Stomach (tissue), 9 donors: ENCODE results near the gene MMAA. TPM values are rescaled to one million over a fixed set of nuclear protein-coding genes. Genes with fewer than 3 reads are reported as not detected.

Source experiments
- DNase-seq, 2 donors: peaks; one replicate each; pipeline versions ENCODE4 v3.0.0 to v3.0.0-alpha.2; 2013 to 2019
- H3K27ac ChIP-seq, 5 donors: fragments of 200-600 bp in 4 of 5; sonication (generic) in 4 of 5; one replicate each; pipeline ENCODE4 v1.5.1; 2013 to 2019; ENCODE audit warnings: mild to moderate bottlenecking in 1 of 5, moderate library complexity in 1 of 5
- H3K27me3 ChIP-seq, 3 donors: fragments of 200-600 bp; sonication (generic); one replicate each; pipeline ENCODE4 v1.5.1; 2017 to 2019; ENCODE audit warnings: mixed run types in 1 of 3
- H3K36me3 ChIP-seq, 4 donors: fragments of 200-600 bp; sonication (generic); 1 replicate in 3 of 4; 2 replicates in 1 of 4; pipeline ENCODE4 v1.5.1; 2016 to 2019
- H3K4me1 ChIP-seq, 4 donors: fragments of 200-600 bp; sonication (generic); one replicate each; pipeline ENCODE4 v1.5.1; 2016 to 2019
- H3K4me3 ChIP-seq, 4 donors: fragments of 200-600 bp; sonication (generic) in 3 of 4; one replicate each; pipeline ENCODE4 v1.5.1; 2016 to 2019; ENCODE audit warnings: mild to moderate bottlenecking in 1 of 4
- H3K9me3 ChIP-seq, 4 donors: fragments of 200-600 bp; sonication (generic); one replicate each; pipeline ENCODE4 v1.5.1; 2016 to 2019
- EP300 ChIP-seq: sonication (generic); formaldehyde crosslinking; IDR thresholded peaks from one replicate; pipeline ENCODE4 v1.6.1; 2017; ENCODE audit warnings: antibody characterized with exemption
- POLR2A ChIP-seq, 4 donors: fragments of 450-650 bp; IDR thresholded peaks; one replicate each; pipeline ENCODE4 v1.6.1; 2016; ENCODE audit warnings: antibody characterized with exemption in 4 of 4, control low read depth in 2 of 4, mild to moderate bottlenecking in 1 of 4, moderate library complexity in 1 of 4
- POLR2AphosphoS5 ChIP-seq, 3 donors: sonication (generic); formaldehyde crosslinking; IDR thresholded peaks; one replicate each; pipeline ENCODE4 v1.6.1; 2016; ENCODE audit warnings: antibody characterized with exemption in 3 of 3
- WGBS, 5 donors: extraction: QIAGEN DNeasy Blood & Tissue Kit in 3 of 5; methylation state at CpG; one replicate each; pipeline versions ENCODE4 v1.1.5 to v1.1.7; 2013 to 2018; 5-methylcytosine and 5-hydroxymethylcytosine counted together
- intact Hi-C: fragments of 100-400 bp; cut with DNase I; formaldehyde crosslinking; loops from one replicate; pipeline ENCODE4 v1.15.1; 2023; ENCODE audit warnings: low total_unique reads
- polyA plus RNA-seq, 3 donors: library from polyadenylated mRNA; stranded (reverse); fragments of 200-250 nt; gene quantifications; one replicate each; pipeline ENCODE4 v1.2.3, GENCODE V29; 2013
- total RNA-seq, 5 donors: library from RNA; depleted of rRNA; stranded (reverse); fragments of >200 nt; gene quantifications; one replicate each; pipeline versions ENCODE4 v1.1.0 to v1.2.3, GENCODE V29; 2014 to 2016
- TF ChIP-seq, protein P1 (sequence below), 7 experiments: fragments of 450-650 bp in 4 of 7; fragments of 200-600 bp in 3 of 7; sonication (generic) in 3 of 7; IDR thresholded peaks; one replicate each; pipeline ENCODE4 v1.5.1; 2016 to 2019; ENCODE audit warnings: antibody characterized with exemption in 7 of 7, control low read depth in 2 of 7, mild to moderate bottlenecking in 1 of 7
- donor health status: healthy with polysubstance abuse.
- donor health status: Bipolar disorder and iron deficiency.
- donor health status: healthy.

Gene MMAA
- total and polyA plus RNA-seq, 8 donors: 0.29 to 13.2 (median 6.2) TPM

DNA sequence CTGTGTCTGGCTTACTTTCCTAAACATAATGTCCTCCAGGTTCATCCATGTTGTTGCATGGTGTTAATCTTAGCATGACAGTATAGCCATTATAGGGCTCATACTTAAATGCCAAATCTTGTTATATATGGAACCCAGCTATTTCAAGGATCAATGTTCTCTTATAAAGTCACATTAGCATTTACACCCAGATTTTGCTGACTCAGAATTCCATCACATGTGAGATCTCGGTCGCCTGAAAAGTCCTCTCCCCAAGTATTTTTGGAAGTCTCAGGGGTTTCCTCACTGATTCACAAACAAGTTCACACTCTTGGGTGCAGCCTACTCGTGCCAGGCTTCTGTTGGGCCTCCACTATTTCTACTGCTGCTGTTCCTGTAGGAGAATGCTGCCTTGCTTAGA, 40.9 kb downstream of the MMAA start:
- 95 to 97% (median 95%) methylated on average over 3 of the region's 3 CpGs for WGBS, 5 donors
- TF ChIP-seq EP300 (no peak), POLR2AphosphoS5 (IDR thresholded peaks at IDR 0.05) (no peak), POLR2A (IDR thresholded peaks at IDR 0.05) (no peak)
- TF ChIP-seq, protein P1, sequence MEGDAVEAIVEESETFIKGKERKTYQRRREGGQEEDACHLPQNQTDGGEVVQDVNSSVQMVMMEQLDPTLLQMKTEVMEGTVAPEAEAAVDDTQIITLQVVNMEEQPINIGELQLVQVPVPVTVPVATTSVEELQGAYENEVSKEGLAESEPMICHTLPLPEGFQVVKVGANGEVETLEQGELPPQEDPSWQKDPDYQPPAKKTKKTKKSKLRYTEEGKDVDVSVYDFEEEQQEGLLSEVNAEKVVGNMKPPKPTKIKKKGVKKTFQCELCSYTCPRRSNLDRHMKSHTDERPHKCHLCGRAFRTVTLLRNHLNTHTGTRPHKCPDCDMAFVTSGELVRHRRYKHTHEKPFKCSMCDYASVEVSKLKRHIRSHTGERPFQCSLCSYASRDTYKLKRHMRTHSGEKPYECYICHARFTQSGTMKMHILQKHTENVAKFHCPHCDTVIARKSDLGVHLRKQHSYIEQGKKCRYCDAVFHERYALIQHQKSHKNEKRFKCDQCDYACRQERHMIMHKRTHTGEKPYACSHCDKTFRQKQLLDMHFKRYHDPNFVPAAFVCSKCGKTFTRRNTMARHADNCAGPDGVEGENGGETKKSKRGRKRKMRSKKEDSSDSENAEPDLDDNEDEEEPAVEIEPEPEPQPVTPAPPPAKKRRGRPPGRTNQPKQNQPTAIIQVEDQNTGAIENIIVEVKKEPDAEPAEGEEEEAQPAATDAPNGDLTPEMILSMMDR (IDR thresholded peaks at IDR 0.05): no peak
- no peak for DNase-seq
- Histone ChIP-seq H3K4me1 (no peaks in the 10 kb centered on the region), H3K27ac (no peak overlapping the region), H3K4me3 (no peak overlapping the region), H3K27me3 (no peaks in the 10 kb centered on the region), H3K9me3 (no peaks in the 10 kb centered on the region), H3K36me3 (peaks cover 5 to 41% (median 36%) of the 10 kb centered on the region in 4 donors)
- intact Hi-C loops: no loop called here

DNA sequence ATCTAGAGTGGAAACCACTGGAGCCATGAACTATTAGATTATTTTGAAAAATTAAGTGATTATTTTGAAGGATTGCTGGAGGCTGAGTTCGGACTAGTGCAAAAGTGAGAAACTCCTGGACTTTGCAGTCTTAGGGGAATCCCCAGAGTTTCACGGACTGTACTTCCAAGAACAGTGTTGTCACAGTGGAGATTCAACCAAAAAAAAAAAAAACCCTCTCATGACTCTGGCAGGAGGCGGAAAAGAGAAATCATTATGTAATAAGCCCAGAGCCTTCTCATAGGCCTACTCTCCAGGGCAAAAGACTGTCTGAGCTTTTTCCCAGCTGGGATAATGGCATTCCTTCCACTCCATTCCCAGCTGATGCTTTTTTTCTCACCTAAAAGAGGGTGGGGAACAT, 44.0 kb downstream of the MMAA start:
- no peak overlapping the region for H3K27ac ChIP-seq
- TF ChIP-seq EP300 (no peak), POLR2AphosphoS5 (IDR thresholded peaks at IDR 0.05) (no peak), POLR2A (IDR thresholded peaks at IDR 0.05) (no peak)
- TF ChIP-seq, protein P1 (IDR thresholded peaks at IDR 0.05): no peak
- H3K4me3 ChIP-seq: no peak overlapping the region
- WGBS, 5 donors: 76 to 84% (median 80%) methylated on average over 3 of the region's 3 CpGs
- H3K27me3 ChIP-seq: no peaks in the 10 kb centered on the region
- no peak for DNase-seq
- H3K4me1 ChIP-seq: no peaks in the 10 kb centered on the region
- intact Hi-C loops: no loop called here
- no peaks in the 10 kb centered on the region for H3K9me3 ChIP-seq
- H3K36me3 ChIP-seq: peaks cover 0 to 13% (median 7%) of the 10 kb centered on the region in 4 donors

DNA sequence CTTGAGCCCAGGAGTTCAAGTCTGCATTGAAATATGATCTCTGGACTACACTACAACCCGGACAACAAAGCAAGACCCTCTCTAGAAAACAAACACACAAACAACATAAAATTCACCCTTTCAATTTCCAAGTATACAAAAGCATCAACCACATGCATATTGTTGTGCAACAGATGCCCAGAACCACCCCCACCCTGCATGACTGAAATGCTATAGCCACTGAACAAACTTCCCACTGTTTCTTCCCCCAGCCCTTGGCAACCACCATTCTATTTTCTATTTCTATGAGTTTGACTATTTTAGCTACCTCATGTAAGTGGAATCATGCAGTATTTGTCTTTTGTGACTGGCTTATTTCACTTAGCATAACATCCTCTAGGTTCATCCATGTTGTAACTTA, 46.6 kb downstream of the MMAA start:
- H3K9me3 ChIP-seq: no peaks in the 10 kb centered on the region
- TF ChIP-seq, protein P1 (IDR thresholded peaks at IDR 0.05): no peak
- no peak for TF ChIP-seq POLR2AphosphoS5 (IDR thresholded peaks at IDR 0.05)
- no peak for TF ChIP-seq EP300
- TF ChIP-seq POLR2A (IDR thresholded peaks at IDR 0.05): no peak
- intact Hi-C loops: no loop called here
- no peaks in the 10 kb centered on the region for H3K4me1 ChIP-seq
- H3K36me3 ChIP-seq: peaks cover 0 to under 1% (median 0%) of the 10 kb centered on the region in 4 donors
- H3K27me3 ChIP-seq: no peaks in the 10 kb centered on the region
- 57 to 97% (median 89%) methylated on average over 1 of the region's 1 CpG for WGBS, 5 donors
- H3K4me3 ChIP-seq: no peak overlapping the region
- no peak for DNase-seq
- H3K27ac ChIP-seq: no peak overlapping the region

DNA sequence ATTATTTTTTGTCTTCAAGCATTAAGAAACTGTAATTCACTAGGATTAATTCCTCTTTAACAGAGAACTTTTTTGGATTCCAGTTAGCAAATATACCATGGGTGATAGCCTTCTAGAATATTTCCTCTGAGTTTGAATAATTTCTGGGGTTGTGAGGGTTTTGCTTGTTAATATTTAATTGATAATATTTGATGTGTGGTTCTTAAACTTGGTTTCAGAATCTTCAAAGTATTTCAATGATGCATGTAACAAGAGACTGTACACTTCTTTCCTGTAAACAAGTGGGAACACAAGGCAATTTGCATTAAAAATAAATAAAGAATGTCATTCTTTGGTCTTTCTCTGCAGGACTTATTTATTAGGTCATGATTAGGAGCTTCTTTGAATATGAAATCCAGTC, 51.2 kb downstream of the MMAA start:
- no peaks in the 10 kb centered on the region for H3K36me3 ChIP-seq
- no peaks in the 10 kb centered on the region for H3K4me1 ChIP-seq
- H3K9me3 ChIP-seq: no peaks in the 10 kb centered on the region
- intact Hi-C loops: no loop called here
- H3K27me3 ChIP-seq: no peaks in the 10 kb centered on the region
- H3K4me3 ChIP-seq: no peak overlapping the region
- no peak overlapping the region for H3K27ac ChIP-seq
- no peak for TF ChIP-seq POLR2AphosphoS5 (IDR thresholded peaks at IDR 0.05)
- no peak for TF ChIP-seq EP300
- TF ChIP-seq, protein P1 (IDR thresholded peaks at IDR 0.05): no peak
- TF ChIP-seq POLR2A (IDR thresholded peaks at IDR 0.05): no peak
- no peak for DNase-seq
